Breast epithelium (tissue), 4 donors: ENCODE measurements around the gene C1QTNF7. TPM values are rescaled to one million over a fixed set of nuclear protein-coding genes. Genes with fewer than 3 reads are reported as not detected.

Experiments
- DNase-seq, 2 donors: peaks; one replicate each; pipeline ENCODE4 v3.0.0-alpha.2; 2019; ENCODE audit warnings: low spot score in 2 of 2
- H3K27ac ChIP-seq, 2 donors: fragments of 200-600 bp; sonication (generic) in 1 of 2; one replicate each; pipeline ENCODE4 v1.5.1; 2016 to 2019; ENCODE audit warnings: mild to moderate bottlenecking in 1 of 2
- H3K27me3 ChIP-seq, 2 donors: fragments of 200-600 bp; sonication (generic) in 1 of 2; one replicate each; pipeline versions ENCODE4 v1.5.1 to v1.6.0; 2017 to 2019; ENCODE audit warnings: control low read depth in 1 of 2, mild to moderate bottlenecking in 1 of 2
- H3K36me3 ChIP-seq: fragments of 200-600 bp; one replicate; pipeline ENCODE4 v1.5.1; 2019
- H3K4me1 ChIP-seq, 2 donors: fragments of 200-600 bp; sonication (generic); one replicate each; pipeline ENCODE4 v1.5.1; 2016 to 2019; ENCODE audit warnings: control low read depth in 1 of 2
- H3K4me3 ChIP-seq, 3 donors: fragments of 200-600 bp; sonication (generic); 1 replicate in 2 of 3; 2 replicates in 1 of 3; pipeline ENCODE4 v1.5.1; 2016 to 2019; ENCODE audit warnings: mild to moderate bottlenecking in 3 of 3, moderate library complexity in 2 of 3
- H3K9me3 ChIP-seq, 2 donors: fragments of 200-600 bp; sonication (generic) in 1 of 2; one replicate each; pipeline ENCODE4 v1.5.1; 2016 to 2019; ENCODE audit warnings: control low read depth in 1 of 2
- CTCF ChIP-seq, 3 donors: fragments of 450-650 bp; IDR thresholded peaks; one replicate each; pipeline ENCODE4 v1.5.1; 2016 to 2017; ENCODE audit warnings: antibody characterized with exemption in 3 of 3, mild to moderate bottlenecking in 3 of 3, moderate library complexity in 3 of 3
- POLR2A ChIP-seq: fragments of 450-650 bp; IDR thresholded peaks from one replicate; pipeline ENCODE4 v1.6.1; 2016; ENCODE audit warnings: antibody characterized with exemption, mild to moderate bottlenecking, moderate library complexity
- POLR2AphosphoS5 ChIP-seq, 3 donors: sonication (generic); formaldehyde crosslinking; IDR thresholded peaks; one replicate each; pipeline ENCODE4 v1.6.1; 2017; ENCODE audit warnings: antibody characterized with exemption in 3 of 3
- intact Hi-C: fragments of 100-400 bp; cut with DNase I; formaldehyde crosslinking; loops from one replicate; pipeline ENCODE4 v1.15.1; 2023; ENCODE audit warnings: low total_unique reads
- total RNA-seq, 3 donors: library from RNA; depleted of rRNA; stranded (reverse); fragments of >200 nt; gene quantifications; one replicate each; pipeline ENCODE4 v1.1.0, GENCODE V29; 2016

C1QTNF7 gene
- total RNA-seq, 3 donors from 2014 or later: 2.2 to 14.9 (median 2.6) TPM

- Histone ChIP-seq H3K27ac (no peak overlapping the region), H3K27me3 (no peaks in the 10 kb centered on the region), H3K4me1 (no peaks in the 10 kb centered on the region), H3K36me3 (no peaks in the 10 kb centered on the region), H3K9me3 (no peaks in the 10 kb centered on the region), H3K4me3 (no peak overlapping the region)
- no peak for TF ChIP-seq CTCF (IDR thresholded peaks at IDR 0.05)
- no peak for TF ChIP-seq POLR2AphosphoS5 (IDR thresholded peaks at IDR 0.05)
- no peak for TF ChIP-seq POLR2A
- intact Hi-C loops: no loop called here
- DNase-seq: no peak
Observed at GRCh38 chr4:15420642-15421041, 7.2 kb upstream of the C1QTNF7 start.

GRCh38 chr4:15423285-15423711 is 4.5 kb upstream of the C1QTNF7 start:
- no peak for DNase-seq
- Histone ChIP-seq H3K36me3 (no peaks in the 10 kb centered on the region), H3K9me3 (no peaks in the 10 kb centered on the region), H3K27me3 (no peaks in the 10 kb centered on the region), H3K27ac (no peak overlapping the region), H3K4me1 (no peaks in the 10 kb centered on the region), H3K4me3 (no peak overlapping the region)
- intact Hi-C loops: no loop called here
- TF ChIP-seq CTCF (IDR thresholded peaks at IDR 0.05): no peak
- no peak for TF ChIP-seq POLR2A
- TF ChIP-seq POLR2AphosphoS5 (IDR thresholded peaks at IDR 0.05): no peak

GRCh38 chr4:15425520-15425919 is 2.3 kb upstream of the C1QTNF7 start:
- Histone ChIP-seq H3K27me3 (no peaks in the 10 kb centered on the region), H3K36me3 (no peaks in the 10 kb centered on the region), H3K9me3 (no peaks in the 10 kb centered on the region), H3K4me3 (no peak overlapping the region), H3K4me1 (no peaks in the 10 kb centered on the region), H3K27ac (no peak overlapping the region)
- no peak for TF ChIP-seq POLR2AphosphoS5 (IDR thresholded peaks at IDR 0.05)
- TF ChIP-seq POLR2A: no peak
- TF ChIP-seq CTCF (IDR thresholded peaks at IDR 0.05): no peak
- intact Hi-C loops: no loop called here
- no peak for DNase-seq

GRCh38 chr4:15427161-15427560 is 672 bp upstream of the C1QTNF7 start:
- no peak for TF ChIP-seq CTCF (IDR thresholded peaks at IDR 0.05)
- TF ChIP-seq POLR2AphosphoS5 (IDR thresholded peaks at IDR 0.05): no peak
- no peak for TF ChIP-seq POLR2A
- Histone ChIP-seq H3K27ac (peak overlapping the region in 1 of 2 donors; percentile 27), H3K36me3 (no peaks in the 10 kb centered on the region), H3K4me3 (no peak overlapping the region), H3K9me3 (no peaks in the 10 kb centered on the region), H3K4me1 (no peaks in the 10 kb centered on the region), H3K27me3 (no peaks in the 10 kb centered on the region)
- intact Hi-C loops: no loop called here
- no peak for DNase-seq

- Histone ChIP-seq H3K4me3 (no peak overlapping the region), H3K9me3 (no peaks in the 10 kb centered on the region), H3K27ac (no peak overlapping the region), H3K36me3 (no peaks in the 10 kb centered on the region), H3K27me3 (no peaks in the 10 kb centered on the region), H3K4me1 (no peaks in the 10 kb centered on the region)
- TF ChIP-seq CTCF (IDR thresholded peaks at IDR 0.05) (no peak), POLR2AphosphoS5 (IDR thresholded peaks at IDR 0.05) (peak in 2 of 3 donors; percentile 17 to 78)
- DNase-seq: no peak
- intact Hi-C loops: no loop called here
Observed at GRCh38 chr4:15428611-15429010, 778 bp downstream of the C1QTNF7 start.
